HT1080 (cell line): Measurements from ENCODE around the gene SLC8B1. TPM values are rescaled to one million over a fixed set of nuclear protein-coding genes. Genes with fewer than 3 reads are reported as not detected.

Experiments used
- DNase-seq: peaks from one replicate; pipeline ENCODE4 v3.0.0-alpha.2; 2015; ENCODE audit warnings: low read depth
- polyA plus RNA-seq, 2 experiments: library from polyadenylated mRNA; depleted of rRNA; stranded (reverse); fragments of >200 nt; gene quantifications; 2 replicates each; pipeline ENCODE4 v1.2.3, GENCODE V29; 2015
- total RNA-seq: library from RNA; depleted of rRNA; stranded (reverse); fragments of >200 nt; shearing (Covaris generic); gene quantifications from 2 replicates; pipeline ENCODE4 v1.2.3, GENCODE V29; 2014; rRNA removed

Gene SLC8B1
- total RNA-seq: 9.2 and 11.8 TPM in 2 replicates
- 16.5 and 16.9 TPM in 2 replicates for polyA plus RNA-seq (2015; cell fraction: cytosol; rRNA removed)
- 36.9 and 39.7 TPM in 2 replicates for polyA plus RNA-seq (2015; cell fraction: nucleus; rRNA removed)

GRCh38 chr12:113334786-113335539 lies at the start of gene SLC8B1:
Gene SLC8B1, minus strand, starts transcription at chr12:113335109. Its CDS starts 2,231 bp downstream, at chr12:113332878.
- peak; percentile 69 for DNase-seq

GRCh38 chr12:113382206-113382605 lies 47.3 kb upstream of the SLC8B1 start:
- DNase-seq: no peak

GRCh38 chr12:113381220-113381619 lies 46.3 kb upstream of the SLC8B1 start:
- DNase-seq: no peak

- DNase-seq: no peak
These were observed 43.4 kb upstream of the SLC8B1 start for GRCh38 chr12:113378291-113378690.

GRCh38 chr12:113374823-113375428 lies 40.0 kb upstream of the SLC8B1 start:
- no peak for DNase-seq

- DNase-seq: no peak
These were observed 39.1 kb upstream of the SLC8B1 start for GRCh38 chr12:113373969-113374368.

GRCh38 chr12:113373440-113373839 lies 38.5 kb upstream of the SLC8B1 start:
- no peak for DNase-seq

- DNase-seq: no peak
These were observed 37.5 kb upstream of the SLC8B1 start for GRCh38 chr12:113372371-113372770.

GRCh38 chr12:113371808-113372207 lies 36.9 kb upstream of the SLC8B1 start:
- DNase-seq: no peak

- no peak for DNase-seq
These were observed 36.2 kb upstream of the SLC8B1 start for GRCh38 chr12:113370923-113371682.

- no peak for DNase-seq
These were observed 34.6 kb upstream of the SLC8B1 start for GRCh38 chr12:113369391-113369985.

GRCh38 chr12:113368331-113368730 lies 33.4 kb upstream of the SLC8B1 start:
- DNase-seq: no peak

GRCh38 chr12:113366827-113367226 lies 31.9 kb upstream of the SLC8B1 start:
- no peak for DNase-seq

- DNase-seq: no peak
These were observed 30.9 kb upstream of the SLC8B1 start for GRCh38 chr12:113365639-113366395.

- DNase-seq: no peak
These were observed 29.8 kb upstream of the SLC8B1 start for GRCh38 chr12:113364698-113365097.

GRCh38 chr12:113361574-113362370 lies 26.9 kb upstream of the SLC8B1 start:
- no peak for DNase-seq

GRCh38 chr12:113359939-113360748 lies 25.2 kb upstream of the SLC8B1 start:
- peak; percentile 44 for DNase-seq

GRCh38 chr12:113359133-113359938 lies 24.4 kb upstream of the SLC8B1 start:
- DNase-seq: no peak
